Transverse colon (tissue), 4 donors: ENCODE results near the gene LYRM9.

Source experiments
- CTCF ChIP-seq, 5 experiments: fragments of 200-600 bp in 3 of 5; fragments of 450-650 bp in 2 of 5; sonication (generic) in 3 of 5; IDR thresholded peaks; 1 replicate in 2 of 5; 2 replicates in 3 of 5; pipeline ENCODE4 v1.5.1; 2016 to 2017; ENCODE audit warnings: antibody characterized with exemption in 5 of 5, inconsistent platforms in 3 of 5, mild to moderate bottlenecking in 2 of 5, moderate library complexity in 1 of 5
- POLR2A ChIP-seq: fragments of 450-650 bp; IDR thresholded peaks from one replicate; pipeline ENCODE4 v1.6.1; 2016; ENCODE audit warnings: antibody characterized with exemption, mild to moderate bottlenecking, moderate library complexity
- POLR2AphosphoS5 ChIP-seq, 3 donors: sonication (generic); formaldehyde crosslinking; IDR thresholded peaks; one replicate each; pipeline ENCODE4 v1.6.1; 2016; ENCODE audit warnings: antibody characterized with exemption in 3 of 3

DNA sequence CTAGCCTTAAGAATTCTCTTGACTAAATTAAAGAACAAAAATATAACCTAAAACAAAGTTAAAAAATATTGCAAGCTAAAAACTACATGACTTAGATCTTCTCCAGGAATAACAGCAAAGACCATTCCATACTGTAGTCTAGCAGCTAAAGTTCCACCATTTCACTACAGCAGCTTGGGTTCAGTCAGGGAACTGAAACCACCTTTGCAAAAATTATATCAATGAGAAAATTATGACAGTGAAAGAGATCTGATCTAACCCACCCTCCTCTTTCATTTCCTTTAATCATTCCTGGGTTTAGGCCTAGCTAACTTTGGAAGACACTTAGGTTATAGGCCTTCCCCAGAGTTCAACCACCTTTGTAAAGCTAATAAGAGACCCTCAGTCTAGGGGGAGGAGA lies 56.5 kb downstream of the LYRM9 start:
- TF ChIP-seq POLR2A (no peak), POLR2AphosphoS5 (IDR thresholded peaks at IDR 0.05) (no peak), CTCF (IDR thresholded peaks at IDR 0.05) (no peak)
